Fibroblast of lung (primary cell): ENCODE results near the gene CELSR3.

Source experiments
- CTCF ChIP-seq, 2 donors: IDR thresholded peaks in 1 of 2; conservative IDR thresholded peaks in 1 of 2; 1 replicate in 1 of 2; 2 replicates in 1 of 2; pipeline ENCODE4 v1.5.1; 2011 to 2012; ENCODE audit warnings: low read length in 2 of 2, control low read depth in 1 of 2, inconsistent platforms in 1 of 2, low read depth in 1 of 2, mild to moderate bottlenecking in 1 of 2
- EZH2 ChIP-seq: IDR thresholded peaks from 2 replicates; pipeline ENCODE4 v1.5.1; 2012; ENCODE audit warnings: low read length, control low read depth, mild to moderate bottlenecking; ENCODE audit errors: missing control alignments

- TF ChIP-seq CTCF (conservative IDR thresholded peaks at IDR 0.05 in 1 of 2, IDR thresholded peaks at IDR 0.05 in 1 of 2; ENCODE audit: low read depth in 1 of 2, low read length in 2 of 2), result no peak
- TF ChIP-seq EZH2, result no peak
Measured at GRCh38 chr3:48687220-48687678, 24.6 kb upstream of the CELSR3 start.
